Ureter (tissue), 1 donor: ENCODE data around the gene POM121L2. TPM values are rescaled to one million over a fixed set of nuclear protein-coding genes. Genes with fewer than 3 reads are reported as not detected.

ENCODE experiments used
- DNase-seq: peaks from one replicate; pipeline ENCODE4 v3.0.0-alpha.2; 2020; ENCODE audit warnings: low spot score
- total RNA-seq: library from RNA; stranded (reverse); gene quantifications from one replicate; pipeline ENCODE4 v1.2.4, GENCODE V29; 2023
- donor health status: DM: yes; HTN: yes; CAD: no.

Gene POM121L2
- total RNA-seq = not detected

DNA sequence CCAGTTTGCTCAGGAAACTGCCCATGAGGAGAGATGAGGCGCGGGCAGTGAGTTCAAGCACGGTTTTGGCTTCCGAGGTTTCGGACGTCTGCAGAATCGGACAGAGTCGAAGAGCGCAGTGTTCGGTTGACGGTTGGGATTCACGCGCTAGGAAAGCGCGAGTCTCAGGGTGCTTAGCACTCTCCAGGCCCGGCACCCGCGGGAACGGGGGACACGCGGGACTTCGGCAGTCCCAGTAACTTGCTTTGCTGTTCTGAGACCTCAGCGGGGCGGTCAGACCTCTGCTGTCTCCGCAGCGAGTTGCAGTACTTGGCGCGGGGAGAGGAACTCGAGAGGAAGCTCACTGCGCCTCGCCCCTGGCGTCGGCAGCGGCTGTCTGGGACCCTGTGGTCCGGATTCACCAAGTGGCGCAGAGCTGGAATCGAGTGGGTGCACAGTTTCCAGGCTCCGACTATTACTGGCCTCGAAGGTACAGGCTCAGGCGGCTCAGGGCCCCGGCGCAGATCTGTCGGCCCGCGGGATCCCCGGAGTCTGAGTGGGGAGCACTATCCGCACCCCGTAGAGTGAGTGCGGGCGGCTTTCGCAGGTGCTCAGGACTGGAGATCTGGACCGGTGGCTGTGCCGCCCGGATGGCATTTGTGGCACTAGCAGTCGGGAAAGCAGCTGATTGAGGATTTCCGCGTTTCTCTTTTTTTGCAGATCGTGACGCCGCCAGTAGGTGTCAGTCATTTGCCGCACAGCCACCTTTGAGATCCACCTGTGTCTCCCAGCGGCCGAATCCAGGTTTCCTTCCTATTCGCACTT lies at the start of gene POM121L2:
TSS of gene POM121L2 (minus strand) at position 128 of the 804 bp plus-strand sequence. CDS start at position 25, 103 bp downstream.
- DNase-seq = peak; percentile 70

DNA sequence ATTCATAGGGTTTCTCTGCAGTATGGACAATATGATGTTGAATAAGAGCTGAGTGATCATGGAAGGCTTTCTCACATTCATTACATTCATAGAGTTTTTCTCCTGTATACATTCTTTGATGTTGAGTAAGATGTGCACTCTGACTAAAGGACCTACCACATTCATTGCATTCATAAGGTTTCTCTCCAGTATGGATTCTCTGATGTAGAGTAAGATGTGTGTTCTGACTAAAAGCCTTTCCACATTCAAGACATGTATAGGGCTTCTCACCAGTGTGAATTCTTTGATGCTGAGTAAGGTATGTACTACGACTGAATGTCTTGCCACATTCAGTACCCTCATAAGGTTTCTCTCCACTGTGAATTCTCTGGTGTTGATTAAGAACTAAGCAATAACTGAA lies 47.2 kb upstream of the POM121L2 start:
- DNase-seq = no peak

DNA sequence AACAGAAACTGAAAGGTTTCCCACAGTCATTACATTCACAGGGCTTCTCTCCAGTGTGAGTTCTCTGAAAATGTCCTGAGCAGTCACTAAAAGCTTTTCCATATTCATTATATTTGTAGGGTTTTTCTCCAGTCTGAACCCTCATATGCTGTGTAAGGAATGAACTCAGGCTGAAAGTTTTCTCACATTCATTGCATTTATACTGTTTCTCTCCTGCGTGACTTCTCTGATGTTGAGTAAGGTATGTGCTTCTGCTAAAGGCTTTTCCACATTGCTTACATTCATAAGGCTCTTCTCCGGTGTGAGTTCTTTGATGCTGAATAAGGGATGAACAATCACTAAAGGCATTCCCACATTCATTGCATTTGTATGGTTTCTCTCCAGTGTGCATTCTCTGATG lies 46.7 kb upstream of the POM121L2 start:
- DNase-seq = no peak

DNA sequence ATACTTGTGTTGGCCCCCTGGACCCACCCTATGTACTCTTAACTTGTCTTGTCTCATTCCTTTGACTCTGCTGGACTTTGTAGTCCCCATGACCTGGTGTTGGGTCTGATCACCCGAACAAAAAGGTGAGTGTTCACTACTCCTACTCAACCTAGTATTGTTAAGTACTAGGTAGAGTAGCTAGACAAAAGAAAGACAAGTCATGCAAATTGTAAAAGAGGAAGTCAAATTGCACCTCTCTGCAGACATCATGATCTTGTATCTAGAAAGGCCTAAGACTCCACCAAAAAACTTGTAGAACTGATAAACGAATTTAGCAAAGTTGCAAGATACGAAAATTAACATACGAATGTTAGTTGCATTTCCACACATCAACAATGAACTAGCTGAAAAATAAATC lies 40.8 kb upstream of the POM121L2 start:
- no peak for DNase-seq

DNA sequence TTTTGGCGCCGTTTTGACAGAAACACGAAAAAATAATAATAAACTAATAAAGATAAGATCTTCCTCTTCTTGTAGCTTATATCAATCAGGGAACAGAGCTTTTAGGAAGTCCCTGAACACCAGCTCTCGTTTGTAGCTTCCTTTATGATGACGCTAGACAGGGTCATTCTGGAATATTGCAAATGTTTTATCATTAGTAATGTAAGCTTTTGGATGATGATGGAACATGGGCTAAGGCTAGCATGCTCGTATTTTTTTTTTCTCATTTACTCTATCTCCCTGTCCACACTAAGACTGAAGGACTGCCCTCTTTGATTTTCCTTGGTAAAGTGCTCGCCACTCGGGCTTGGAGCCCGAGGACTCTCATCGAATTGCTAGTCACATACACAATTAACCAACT lies 22.1 kb upstream of the POM121L2 start:
- DNase-seq = no peak

DNA sequence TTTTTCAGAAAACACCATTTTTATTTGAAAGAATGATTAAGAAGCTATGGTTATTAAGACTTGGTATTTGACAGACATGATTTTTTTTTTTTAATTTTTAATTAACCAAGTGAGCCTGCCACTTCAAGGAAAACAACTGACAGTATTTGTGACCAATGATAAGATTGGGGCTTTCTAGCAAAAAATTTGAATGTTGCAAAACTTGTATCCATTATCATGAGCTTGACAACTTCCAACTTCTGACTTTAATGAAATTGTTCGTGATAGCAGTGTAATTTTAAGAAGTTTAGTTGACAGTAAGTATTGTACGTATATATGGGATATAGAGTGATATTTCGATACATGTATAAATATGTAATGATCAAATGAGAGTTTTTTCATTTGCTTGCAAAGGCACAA lies 21.6 kb upstream of the POM121L2 start:
- no peak for DNase-seq

DNA sequence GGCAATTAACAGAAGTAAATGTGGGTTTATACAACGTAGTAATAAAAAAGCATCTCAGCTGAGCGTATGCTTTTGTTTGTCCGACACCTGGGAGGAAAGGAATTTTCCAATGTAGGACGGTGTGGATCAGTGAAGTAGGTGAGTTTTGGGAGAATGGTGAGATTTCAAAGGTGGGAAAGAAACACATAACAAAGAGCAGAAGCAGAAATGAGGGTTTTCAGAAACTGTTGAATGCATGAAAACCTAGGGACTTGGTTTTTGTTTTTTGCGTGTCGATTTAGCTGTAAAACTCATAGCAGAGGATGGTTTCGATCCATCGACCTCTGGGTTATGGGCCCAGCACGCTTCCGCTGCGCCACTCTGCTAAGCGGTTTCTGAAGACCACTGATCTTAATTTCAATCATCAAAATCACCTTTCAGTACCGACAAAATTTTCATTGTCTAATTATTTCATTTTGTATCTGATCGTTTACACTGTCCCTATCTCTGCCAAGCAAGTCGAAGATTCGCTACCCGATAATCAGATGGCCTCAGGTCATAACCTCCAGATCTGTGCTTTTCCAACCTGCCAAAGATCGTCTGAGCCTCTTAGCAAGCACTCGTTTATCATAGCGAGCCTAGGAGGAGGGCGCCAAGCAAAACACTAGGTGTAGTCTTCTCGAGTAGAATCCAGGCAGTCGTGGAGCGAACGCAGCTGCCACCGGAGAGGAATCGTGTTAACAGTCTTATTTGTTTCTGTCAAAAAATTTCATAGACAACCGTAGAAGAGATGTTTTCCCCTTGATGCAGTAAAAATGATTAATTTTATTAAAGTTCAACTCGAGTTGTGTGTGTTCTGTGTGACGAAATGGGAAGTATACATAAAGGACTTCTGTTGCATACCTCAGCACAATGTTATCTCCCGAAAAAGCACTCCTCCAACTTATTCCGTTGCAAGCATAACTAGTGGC lies 20.9 kb upstream of the POM121L2 start:
- no peak for DNase-seq

DNA sequence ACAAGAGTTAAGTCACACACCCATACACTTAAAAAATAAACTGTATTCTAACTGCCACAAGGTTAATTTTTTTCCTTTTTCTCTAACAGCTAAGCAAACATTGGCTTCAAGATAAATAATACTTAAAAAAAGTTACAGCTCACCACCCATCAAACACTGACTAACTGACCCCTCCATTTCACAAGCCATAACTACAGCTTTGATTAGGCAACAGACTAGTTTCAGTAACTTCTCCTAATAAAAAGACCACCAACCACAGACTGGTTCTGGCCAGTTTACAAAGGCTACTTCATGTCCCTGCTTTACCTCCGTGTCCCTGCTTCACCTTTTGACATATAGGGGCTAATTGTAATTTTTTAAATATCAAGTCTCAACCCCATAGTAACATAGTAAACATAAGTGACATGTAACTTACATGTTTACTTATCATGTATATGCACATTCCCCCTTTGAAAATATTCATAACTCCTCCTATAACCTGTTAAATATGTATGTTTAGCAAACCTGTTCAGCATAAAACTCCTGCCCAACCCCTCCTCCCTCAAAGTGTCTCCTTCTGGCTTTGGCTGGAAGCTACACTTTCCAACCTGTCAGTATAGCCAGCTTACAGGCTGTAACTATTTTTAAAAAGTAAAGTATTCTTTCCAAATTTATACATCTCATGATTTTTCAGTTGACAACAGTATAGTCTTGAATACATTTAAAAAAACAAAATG lies 15.1 kb upstream of the POM121L2 start:
- no peak for DNase-seq

DNA sequence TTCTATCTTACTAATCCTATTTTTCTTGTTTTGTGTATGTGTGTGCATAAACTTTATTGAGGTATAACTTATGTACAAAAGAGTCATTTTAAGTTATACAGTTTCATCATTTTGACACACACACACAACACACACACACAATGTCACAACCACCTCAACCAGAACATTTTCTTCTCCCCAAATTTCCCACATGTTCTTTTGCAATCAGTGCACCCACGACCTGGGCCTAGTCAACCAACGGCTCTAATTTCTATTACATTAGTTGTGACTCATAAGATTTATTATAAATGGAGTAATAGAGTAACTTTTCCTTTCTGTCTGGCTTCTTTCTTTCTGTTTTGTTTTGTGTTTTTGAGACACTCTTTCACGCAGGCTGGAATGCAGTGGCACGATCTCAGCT lies 9.8 kb upstream of the POM121L2 start:
- no peak for DNase-seq

DNA sequence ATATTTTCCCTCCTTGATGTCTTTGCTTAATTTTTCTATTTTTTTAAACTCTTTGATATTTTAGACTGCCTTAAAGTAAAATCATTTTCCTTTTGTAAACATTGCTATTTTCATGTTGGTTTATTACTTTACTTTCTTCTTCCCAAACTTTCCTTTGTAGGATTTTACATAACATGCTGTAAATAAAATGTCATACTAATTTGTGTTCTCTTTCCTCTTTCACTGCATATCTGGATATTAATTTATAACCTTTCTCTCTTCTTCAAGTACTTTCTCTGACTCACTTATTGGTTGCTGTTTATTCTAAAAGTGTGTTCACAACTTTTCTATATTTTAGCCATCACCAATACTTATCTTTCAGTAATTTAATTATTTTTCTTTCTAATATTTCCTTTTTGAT lies 9.3 kb upstream of the POM121L2 start:
- no peak for DNase-seq

DNA sequence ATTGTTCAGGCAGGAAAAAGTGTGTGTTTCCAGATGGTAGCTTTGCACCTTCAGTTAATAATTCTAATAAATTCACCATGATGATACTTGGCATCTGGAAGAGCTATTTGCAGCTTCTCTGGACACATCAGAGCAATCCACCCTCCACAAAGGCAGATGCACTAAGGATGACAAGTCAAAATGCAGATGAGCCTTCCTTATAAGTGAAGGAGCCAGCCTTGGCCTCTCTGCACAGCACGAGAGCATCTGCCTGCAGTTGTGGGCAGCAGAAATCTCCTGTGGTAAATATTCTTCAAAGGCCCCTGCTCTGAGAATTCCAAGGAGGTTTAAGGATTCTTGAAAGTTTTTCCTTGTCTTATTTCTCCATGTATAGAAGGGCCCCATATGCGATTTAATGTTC lies 6.9 kb upstream of the POM121L2 start:
- no peak for DNase-seq

DNA sequence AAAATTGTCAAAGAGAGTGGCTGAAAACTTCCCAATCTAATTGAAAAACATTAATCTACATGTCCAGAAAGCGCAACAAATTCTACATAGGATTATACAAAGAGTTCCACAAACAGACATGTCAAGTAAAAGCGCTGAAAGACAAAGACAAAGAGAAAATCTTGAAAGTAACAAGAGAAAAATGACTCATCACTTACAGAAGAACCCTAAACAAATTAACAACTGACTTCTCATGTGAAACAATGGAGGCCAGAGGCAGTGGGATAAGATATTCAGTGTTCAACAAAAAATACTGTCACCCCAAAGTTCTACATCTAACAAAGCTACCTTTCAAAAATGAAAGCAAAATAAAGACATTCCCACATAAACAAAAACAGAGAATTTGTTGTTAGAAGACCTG lies 2.0 kb upstream of the POM121L2 start:
- DNase-seq = no peak

DNA sequence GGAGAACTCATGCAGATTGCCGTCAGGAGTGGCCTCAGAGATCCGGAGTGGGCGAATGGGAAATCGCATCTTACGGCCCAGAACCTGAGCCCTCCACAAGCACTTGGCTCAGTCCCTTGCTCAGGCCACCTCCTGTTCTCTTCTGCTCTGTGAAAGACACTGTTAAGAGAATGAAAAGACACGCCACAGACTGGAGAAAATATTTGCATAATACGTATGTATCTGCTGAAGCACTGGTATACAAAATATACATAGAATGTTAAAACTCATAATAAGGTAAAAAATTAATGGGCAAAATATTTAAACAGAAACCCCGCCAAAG lies 838 bp upstream of the POM121L2 start:
- no peak for DNase-seq

DNA sequence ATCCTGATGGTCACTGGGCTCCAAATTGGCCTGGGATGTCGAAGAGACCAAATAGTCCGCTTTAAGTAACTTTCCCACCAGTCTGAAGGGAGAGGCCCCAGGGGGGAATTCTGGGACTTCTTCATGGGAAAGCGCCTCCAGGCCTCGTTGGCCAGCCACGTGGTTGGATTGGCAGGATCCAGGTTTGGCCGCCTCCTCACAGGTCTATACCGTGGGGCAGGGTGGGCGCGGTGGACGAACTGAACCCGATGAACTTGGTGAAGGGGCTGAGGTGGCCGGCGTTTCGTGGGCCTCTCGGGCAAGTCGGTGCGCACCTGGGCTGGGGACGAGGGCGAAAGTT lies 297 bp downstream of the POM121L2 start:
- DNase-seq = no peak

DNA sequence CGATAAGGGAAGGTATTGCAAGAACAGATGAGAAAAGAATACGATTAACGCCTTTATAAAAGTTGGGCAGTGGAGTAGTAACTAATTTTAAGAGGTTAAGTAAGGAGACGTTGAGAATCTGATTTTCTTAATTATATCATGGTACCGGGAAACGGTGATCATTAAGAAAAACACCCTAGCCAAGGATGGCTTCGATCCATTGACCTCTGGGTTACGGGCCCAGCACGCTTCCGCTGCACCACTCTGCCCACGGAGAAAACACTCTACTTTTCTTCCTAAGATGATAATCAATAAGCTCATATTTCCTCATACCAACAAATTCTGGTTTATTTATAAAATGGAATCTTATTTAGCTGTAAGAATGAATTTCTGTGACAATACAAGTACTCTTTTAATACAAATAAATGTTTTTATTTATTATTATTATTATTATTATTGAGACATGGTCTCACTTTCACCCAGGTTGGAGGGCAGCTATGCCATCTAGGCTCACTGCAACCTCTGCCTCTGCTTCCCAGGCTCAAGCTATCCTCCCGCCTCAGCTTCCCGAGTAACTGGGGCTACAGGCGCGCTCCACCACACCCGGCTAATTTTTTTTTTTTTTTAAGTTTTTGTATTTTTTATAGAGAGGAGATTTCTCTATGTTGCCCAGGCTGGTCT lies 8.3 kb downstream of the POM121L2 start:
- no peak for DNase-seq

DNA sequence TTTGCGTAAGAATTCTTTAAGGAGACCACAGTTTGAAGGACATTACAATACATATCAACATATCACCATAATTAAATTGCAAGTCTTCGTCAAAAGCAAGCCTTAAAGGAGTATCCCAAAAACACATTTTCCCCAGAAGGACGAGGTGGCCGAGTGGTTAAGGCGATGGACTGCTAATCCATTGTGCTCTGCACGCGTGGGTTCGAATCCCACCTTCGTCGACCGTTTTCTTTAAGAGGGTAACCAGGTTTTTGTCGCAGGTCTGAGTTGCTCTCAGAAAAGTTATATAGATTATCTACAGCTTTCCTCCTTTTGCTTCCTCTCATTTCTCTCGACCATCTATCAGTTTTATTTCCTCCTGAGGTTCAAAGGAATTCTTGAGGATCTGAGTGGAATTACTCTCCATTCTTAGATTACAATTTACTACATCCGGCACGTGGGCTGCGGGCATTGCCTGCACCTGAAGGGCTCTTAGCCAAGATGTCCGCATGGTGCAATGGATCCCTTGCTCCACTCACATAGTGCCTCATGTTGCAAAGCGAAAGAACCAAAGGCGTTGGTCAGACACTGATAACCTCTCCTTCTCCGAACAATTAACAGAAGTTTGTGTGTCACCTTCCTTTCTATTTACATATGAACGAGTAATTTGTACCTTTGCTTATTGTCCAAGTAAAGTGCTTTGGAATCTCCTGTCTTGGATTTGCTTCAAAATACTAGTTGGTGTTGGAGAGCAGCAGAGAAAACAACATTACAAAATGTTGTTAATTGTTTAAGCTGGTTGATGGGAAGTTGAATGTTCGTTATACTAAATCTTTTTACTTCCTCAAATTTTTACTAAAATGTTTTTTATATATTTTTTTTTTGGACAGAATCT lies 14.0 kb downstream of the POM121L2 start:
- DNase-seq = no peak

DNA sequence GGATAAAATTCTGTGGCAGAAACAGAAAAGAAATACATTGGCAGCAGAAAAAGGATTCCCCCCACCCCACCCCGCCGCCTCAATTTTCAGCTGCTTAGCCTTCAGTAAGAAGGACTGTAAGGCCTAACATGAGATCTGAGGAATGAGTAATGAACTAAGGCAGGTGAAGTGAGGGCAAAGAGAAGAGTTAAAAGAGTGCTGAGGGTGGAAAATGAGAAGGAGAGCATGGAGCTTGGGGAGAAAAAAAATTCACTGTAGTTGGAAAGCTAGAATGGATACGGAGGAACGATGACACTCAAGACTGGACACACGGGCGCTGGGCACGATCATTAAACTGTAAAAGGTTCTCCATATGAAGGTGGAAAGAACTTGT lies 14.6 kb downstream of the POM121L2 start:
- no peak for DNase-seq

DNA sequence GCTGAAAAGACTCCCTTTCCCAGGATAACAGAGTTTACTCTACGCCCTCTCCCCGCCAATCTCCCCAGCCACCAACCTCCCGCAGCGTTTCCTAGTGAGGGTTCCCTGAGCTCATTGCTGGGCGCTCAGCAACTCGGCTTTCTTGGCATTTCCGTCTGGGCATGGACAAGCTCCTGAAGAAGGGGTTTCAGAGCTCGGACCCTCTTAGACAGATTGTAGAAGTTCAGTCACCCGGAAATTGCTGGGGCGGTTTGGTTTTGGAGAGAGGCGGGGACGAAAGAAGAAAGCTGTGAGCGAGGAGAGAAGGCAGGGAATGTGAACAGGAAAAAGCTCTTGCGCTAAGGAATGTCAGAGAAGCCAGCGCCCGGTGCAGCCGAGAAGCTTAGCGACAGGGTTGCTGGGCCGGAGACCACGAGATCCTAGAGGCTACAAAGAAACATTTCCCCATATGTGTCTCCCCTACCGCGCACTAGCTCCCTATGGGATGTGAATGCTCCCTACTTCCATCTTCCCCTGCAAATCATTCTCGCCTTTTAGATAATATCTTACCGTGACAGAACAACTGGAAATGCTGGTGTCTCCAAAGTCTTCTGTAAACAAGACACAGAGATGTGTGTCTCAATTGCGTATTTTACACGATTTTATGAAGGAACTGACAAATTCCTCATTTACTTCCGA lies 15.8 kb downstream of the POM121L2 start:
- no peak for DNase-seq

DNA sequence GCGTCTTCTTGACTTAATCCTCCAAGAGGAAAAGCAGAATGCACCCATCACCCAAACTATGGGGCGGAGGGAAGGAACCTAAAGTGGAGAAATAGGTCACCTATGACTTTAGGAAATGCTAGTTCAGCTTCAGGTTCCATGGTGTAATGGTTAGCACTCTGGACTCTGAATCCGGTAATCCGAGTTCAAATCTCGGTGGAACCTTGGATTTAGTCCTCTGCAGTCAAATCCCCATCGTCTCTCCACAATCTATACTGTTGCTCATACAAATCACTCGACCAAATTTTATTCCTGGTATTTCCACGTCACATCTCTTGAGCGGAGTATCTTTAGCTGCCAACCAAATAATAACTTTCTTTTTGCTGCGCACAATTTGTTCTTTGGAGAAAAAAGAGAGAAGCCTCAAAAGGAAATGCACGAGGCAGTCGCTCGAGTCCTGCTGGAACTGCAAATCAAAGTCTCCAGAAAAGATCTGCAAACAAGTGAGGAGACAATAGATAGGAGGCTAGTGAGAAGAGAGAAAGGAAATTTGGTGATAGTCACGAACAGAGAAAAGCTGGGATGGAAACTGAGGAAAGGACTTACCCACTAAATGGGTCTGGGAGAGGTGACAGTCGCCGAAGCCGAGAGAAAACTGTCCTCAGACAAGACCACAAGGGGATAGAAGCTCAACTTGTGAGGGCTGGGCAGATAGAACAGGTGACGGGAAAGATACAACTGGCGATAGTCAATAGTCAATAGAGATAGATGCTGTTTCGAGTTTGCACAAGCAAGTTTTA lies 16.6 kb downstream of the POM121L2 start:
- DNase-seq = no peak

DNA sequence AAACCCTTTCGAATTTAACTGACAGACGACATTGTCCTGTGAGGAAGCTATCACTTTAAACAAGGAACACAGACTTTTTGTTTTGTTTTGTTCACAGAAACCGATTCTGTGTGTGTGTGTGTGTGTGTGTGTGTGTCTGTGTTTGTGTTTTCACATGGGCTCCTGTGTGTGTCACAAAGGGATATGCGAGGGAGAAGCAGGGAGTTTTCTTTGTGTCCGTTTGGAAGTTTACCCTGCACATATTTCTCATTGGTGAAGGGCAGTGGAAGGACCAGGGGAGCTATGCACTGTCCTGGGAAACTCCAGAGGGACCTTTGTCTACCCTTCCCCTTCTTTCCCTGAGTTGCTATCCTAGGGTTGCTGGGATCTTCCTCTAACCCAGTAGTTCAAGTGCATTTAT lies 17.7 kb downstream of the POM121L2 start:
- DNase-seq = no peak
